AG10803 (cell line): ENCODE data around the gene CCDC12.

ENCODE experiments used
- DNase-seq: peaks from one replicate; pipeline ENCODE4 v3.0.0; 2010; ENCODE audit warnings: low read depth
- H3K4me3 ChIP-seq: 2 replicates; pipeline ENCODE4 v1.5.1; 2011; ENCODE audit warnings: mild to moderate bottlenecking, low read length, control low read depth
- TF ChIP-seq, protein P1 (sequence below): conservative IDR thresholded peaks from 2 replicates; pipeline ENCODE4 v1.5.1; 2011; ENCODE audit warnings: mild to moderate bottlenecking, low read length, control low read depth, inconsistent platforms

CCDC12 gene

DNA sequence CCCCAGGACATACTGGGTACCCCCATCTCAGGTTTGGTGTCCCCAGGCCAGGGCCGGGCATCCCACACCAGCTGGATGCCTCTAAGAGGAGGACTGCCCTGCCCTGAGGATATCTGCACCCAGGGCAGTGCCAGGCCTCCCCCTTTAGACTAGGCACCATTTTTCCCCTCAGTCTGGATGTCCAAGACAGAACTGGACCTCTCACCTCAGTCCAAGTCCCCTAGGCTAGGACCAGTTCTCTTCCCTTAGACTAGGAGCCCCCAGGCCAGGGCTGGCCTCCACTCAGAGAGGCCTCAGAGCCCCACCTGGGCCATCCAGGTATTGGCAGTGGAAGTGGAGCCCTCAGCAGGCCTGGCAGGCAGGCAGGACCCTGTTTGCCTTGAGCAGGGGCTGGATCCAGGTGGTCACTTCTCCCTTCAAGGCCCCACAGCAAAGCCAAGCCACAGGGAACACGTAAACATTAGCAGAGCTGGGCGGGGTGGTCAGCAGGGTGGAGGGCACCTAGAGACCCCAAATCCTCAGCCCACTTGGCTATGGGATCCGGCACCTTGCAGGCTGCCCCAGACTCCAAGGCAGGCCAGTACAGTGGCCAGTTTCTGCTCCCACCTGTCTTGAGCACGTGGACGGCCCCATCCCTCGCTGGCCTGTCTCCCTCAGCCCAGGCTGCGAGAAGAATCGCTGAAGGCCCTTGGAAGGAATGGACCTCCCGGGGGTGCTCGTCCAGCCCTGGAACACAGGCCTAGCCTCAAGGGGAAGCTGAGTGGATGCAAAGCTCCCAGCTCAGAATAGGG, 70.7 kb downstream of the CCDC12 start:
- no peak for DNase-seq
- TF ChIP-seq, protein P1, sequence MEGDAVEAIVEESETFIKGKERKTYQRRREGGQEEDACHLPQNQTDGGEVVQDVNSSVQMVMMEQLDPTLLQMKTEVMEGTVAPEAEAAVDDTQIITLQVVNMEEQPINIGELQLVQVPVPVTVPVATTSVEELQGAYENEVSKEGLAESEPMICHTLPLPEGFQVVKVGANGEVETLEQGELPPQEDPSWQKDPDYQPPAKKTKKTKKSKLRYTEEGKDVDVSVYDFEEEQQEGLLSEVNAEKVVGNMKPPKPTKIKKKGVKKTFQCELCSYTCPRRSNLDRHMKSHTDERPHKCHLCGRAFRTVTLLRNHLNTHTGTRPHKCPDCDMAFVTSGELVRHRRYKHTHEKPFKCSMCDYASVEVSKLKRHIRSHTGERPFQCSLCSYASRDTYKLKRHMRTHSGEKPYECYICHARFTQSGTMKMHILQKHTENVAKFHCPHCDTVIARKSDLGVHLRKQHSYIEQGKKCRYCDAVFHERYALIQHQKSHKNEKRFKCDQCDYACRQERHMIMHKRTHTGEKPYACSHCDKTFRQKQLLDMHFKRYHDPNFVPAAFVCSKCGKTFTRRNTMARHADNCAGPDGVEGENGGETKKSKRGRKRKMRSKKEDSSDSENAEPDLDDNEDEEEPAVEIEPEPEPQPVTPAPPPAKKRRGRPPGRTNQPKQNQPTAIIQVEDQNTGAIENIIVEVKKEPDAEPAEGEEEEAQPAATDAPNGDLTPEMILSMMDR = no peak
- no peak overlapping the region for H3K4me3 ChIP-seq

DNA sequence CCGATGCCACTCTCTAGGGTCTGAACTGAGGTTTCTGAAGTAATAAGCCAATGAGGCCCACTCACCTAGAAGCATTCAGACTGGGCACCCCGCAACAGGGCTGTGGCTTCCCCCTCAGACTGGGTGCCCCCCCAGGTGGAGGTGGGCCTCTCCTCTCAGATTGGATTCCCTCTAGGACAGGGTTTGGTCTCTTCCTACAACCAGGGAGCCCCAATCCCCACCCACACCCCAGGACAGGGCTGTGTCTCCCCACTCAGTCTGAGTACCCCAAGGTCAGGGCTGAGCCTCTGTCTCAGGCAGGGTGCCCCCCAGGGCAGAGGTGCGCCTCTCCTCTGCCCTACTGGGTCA, 71.4 kb downstream of the CCDC12 start:
- TF ChIP-seq, protein P1 = no peak

DNA sequence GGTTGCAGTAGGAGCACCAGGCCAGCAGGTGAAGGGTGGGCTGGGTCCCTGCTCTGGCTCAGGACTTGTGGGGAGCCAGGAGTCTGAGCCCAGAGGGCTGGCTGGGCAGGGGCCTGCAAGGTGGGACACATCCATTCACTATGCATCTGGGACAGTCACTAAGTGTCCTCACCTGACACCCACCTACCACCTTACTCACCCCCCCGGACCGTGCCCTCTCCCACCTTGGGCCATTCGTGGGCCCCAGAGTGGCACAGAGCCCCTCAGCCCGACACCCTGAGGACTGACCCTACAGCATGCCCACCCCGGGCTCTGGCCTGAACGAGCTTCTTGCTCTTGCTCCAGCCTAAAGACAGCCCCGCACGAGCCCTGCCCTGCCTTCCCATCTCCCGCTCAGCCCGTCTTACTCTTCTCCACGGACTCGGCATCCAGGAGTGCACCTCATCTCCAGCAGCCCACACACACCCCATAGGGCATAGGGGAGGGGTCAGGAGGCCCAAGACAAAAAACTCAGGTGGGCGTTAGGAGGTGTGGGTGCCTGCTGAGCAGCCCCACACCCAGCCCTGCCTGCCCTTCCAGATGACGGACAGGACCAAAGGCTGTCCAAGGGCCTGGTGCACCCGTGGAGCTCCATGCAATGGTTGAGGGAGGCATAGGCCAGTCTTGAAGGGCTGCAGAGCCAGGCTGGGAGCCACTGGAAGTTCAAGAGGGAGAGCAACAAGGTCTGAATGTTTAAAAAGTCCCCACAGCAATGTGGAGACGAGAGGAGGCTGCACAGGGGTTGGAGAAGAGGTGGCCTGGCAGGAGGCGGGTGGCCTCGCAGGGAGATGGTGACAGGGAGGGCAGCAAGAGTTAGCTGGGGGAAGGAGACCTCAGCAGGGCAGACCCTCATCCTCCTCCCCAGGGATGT, 72.0 kb downstream of the CCDC12 start:
- no peak for DNase-seq
- no peak overlapping the region for H3K4me3 ChIP-seq
- TF ChIP-seq, protein P1 = no peak

More for the DNA sequence above, 71.4 kb downstream of the CCDC12 start:
- no peak overlapping the region for H3K4me3 ChIP-seq
- no peak for DNase-seq

DNA sequence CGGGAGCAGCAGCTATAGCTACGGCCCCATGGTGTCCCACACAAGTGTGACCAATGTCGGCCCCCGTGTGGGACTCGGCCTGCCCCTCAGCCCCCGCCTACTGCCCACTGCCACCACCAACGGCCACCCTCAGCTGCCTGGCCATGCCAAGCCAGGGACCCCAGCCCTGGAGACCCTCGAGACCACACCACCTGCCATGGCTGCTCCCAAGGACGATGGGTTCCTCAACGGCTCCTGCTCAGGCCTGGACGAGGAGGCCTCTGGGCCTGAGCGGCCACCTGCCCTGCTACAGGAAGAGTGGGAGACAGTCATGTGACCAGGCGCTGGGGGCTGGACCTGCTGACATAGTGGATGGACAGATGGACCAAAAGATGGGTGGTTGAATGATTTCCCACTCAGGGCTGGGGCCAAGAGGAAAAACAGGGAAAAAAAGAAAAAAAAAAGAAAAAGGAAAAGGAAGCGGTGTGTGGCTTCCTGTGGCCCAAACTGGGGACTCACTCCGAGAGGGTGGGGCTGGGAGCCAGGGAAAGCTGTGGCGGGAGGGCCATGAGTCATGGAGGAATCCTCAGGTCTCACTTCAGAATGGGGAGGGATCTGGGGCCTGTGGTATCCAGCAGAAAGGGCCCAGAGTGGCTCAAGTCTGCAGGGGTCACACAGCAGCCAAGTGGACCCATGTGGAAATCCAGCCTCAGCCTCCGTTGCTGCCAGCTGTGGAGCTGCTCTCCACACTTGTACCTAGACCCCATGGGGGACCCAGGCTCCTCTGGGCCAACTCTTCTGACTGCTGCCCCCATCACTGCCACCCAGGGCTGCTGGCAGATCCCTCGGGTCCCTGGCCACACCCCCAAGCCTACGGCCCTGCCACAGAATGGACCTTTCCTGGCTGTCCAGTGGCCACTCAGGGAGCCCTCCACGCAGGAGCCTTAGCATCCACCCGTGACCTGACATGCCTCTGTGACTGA, 72.9 kb downstream of the CCDC12 start:
- H3K4me3 ChIP-seq = no peak overlapping the region
- peak; percentile 60 for DNase-seq
- TF ChIP-seq, protein P1 = no peak

DNA sequence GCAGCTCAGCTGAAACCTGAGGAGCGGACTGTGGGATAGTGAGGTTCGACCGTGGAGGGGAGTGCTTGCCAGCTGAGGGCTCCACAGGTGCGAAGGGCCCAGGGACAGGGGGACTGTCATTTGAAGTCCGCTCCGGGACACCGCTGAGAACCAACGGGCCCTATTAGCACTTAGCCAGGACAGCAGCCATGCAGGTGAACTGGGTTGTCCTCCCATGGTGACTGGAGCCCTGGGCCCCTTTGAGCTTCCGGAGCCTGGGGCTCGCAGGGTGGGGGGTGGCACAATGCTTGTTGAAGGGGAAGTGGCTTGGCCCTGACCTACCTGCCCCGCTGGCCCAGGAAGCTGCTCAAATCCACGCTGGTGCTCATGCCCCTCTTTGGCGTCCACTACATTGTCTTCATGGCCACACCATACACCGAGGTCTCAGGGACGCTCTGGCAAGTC, 74.3 kb downstream of the CCDC12 start:
- no peak for DNase-seq
- H3K4me3 ChIP-seq = no peak overlapping the region
- TF ChIP-seq, protein P1 = no peak

DNA sequence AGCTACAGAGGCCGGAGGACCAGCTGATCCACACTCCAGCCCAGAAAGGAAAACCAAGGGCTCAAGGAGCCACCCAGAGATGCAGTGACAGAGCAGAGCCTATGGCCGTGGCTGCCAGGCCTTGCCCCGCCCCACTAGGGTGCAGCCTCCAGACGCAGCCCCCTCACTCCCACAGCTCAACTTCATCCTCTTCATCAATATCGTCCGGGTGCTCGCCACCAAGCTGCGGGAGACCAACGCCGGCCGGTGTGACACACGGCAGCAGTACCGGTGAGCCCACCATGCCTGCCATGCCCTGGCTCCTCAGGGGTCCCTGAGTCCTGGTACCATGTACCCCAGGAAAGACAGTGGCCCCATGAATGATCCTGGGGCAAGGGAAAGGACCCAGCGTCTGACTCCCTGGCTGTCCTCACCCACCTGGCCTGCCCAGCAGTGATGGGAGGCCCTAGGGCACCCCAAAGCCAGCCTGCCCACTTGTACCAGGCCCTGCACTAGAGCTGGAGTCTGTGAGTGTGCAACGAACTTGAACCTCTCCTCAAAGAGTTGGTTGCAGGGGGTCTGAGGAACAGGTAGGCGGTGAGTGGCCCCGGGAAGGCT, 74.9 kb downstream of the CCDC12 start:
- H3K4me3 ChIP-seq = no peak overlapping the region
- DNase-seq = no peak
- TF ChIP-seq, protein P1 = no peak
